Stimulated activated effector memory CD8-positive, alpha-beta T cell treated with anti-CD3 and anti-CD28 coated beads, Interleukin-12 subunit alpha, Interleukin-12 subunit beta, amount 100 ng/mL, for 72 hours (primary cell): ENCODE results near the gene GRIP2.

ENCODE experiments used
- ATAC-seq: fragments of 150-1000 bp; cut with Tn5 transposase; 2 replicates; pipeline ENCODE4 v1.10.0; 2021
- DNase-seq, 2 donors: peaks; one replicate each; pipeline ENCODE4 v3.0.0; 2021 to 2022; ENCODE audit warnings: low spot score in 2 of 2
- H3K27ac Mint-ChIP-seq: one replicate; pipeline ENCODE4 v1.8.0; 2022; ENCODE audit warnings: mild to moderate bottlenecking, mixed read lengths
- H3K36me3 Mint-ChIP-seq: one replicate; pipeline ENCODE4 v1.8.0; 2022; ENCODE audit warnings: mild to moderate bottlenecking, mixed read lengths
- H3K4me1 Mint-ChIP-seq: one replicate; pipeline ENCODE4 v1.8.0; 2022; ENCODE audit warnings: mixed read lengths
- H3K4me3 Mint-ChIP-seq: one replicate; pipeline ENCODE4 v1.8.0; 2022; ENCODE audit warnings: mild to moderate bottlenecking, mixed read lengths
- H3K9me3 Mint-ChIP-seq: one replicate; pipeline ENCODE4 v1.8.0; 2022; ENCODE audit warnings: mixed read lengths

Gene GRIP2

GRCh38 chr3:14494973-14495300, 45.2 kb downstream of the GRIP2 start:
- ATAC-seq (no peak), DNase-seq (no peak)
- Mint-ChIP-seq H3K27ac (no peak overlapping the region), H3K36me3 (peaks cover 3% of the 10 kb centered on the region), H3K9me3 (no peaks in the 10 kb centered on the region), H3K4me1 (peaks cover 6% of the 10 kb centered on the region), H3K4me3 (no peak overlapping the region)

DNA sequence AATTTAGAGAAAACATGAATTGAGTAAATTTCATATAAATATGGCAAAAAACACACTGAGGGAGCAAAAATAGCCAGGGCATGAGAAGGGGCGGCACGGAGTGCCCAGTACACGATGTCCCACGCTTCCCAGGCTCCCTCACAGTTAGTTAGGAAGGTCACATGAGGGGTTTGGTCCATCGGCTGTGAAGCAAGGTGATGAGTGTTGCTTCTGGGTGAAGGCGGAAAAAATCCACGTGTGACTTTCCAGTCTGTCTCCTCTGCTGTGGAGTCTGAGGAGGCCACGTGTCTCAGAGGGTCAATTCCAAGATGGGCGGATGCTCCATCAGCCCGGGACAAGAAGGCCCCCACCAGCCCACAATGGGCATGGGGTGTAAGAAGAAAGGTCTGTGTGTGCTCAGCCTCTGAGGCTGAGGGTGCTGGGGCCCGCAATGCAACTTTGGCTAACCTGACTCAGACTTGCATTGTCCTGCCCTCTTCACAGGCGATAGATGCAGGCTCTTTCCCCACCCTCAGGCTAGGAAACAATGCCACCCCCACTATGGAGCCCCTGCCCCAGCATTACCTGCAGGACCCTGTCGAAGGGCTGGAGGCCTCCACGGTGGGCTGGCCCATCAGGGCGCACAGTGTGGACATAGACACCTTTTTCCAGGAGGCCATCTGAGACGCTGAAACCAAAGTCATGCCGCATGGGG, 45.7 kb downstream of the GRIP2 start:
- ATAC-seq (no peak), DNase-seq (no peak)
- H3K27ac Mint-ChIP-seq, result no peak overlapping the region
- peaks cover 5% of the 10 kb centered on the region for H3K36me3 Mint-ChIP-seq
- no peaks in the 10 kb centered on the region for H3K9me3 Mint-ChIP-seq
- H3K4me1 Mint-ChIP-seq, result peaks cover 6% of the 10 kb centered on the region
- H3K4me3 Mint-ChIP-seq, result no peak overlapping the region

DNA sequence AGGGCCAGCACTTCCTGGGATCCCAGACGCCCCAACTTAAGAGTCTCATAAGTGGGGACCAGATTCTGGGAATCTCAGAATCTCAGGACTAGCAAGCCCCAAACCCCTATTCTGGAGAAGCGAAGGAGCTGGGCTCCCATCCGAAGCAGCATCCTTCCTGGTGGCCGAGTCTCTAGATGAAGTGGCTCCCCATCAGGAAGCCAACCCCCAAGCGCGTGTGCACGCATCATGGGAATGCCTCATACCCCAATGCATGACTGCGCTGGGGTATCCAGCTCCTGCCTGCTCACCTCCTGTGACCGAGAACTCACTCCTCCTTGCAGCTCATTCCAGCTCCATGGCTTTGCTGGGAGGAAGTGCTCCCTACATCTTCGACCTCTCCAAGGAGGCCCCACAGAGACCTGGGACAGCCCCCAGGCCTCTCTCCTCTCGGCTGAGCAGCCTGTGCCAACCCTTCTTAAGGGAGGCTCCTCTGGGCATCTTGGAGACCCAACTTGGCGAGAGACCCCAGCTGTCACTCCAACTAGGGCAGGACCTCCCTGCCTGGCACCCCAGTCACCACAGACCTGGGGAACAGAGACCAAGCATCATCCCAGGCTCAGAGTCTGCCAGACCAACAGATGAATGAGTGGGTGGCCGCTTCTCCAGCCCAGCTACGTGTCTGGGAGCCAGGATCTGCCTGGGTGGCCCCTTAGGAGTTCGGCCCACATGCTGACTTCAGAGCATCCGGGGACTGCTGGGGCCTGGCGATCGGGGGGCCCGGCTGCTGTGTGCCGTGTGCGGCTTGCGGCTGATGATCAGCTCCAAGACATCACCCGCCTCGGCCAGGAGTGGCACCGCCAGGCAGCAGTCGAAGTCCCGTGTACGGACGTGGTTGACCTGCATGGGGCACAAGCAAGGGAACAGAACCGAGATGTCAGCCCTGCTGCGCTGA, 46.9 kb downstream of the GRIP2 start:
- ATAC-seq (no peak), DNase-seq (no peak)
- no peak overlapping the region for H3K27ac Mint-ChIP-seq
- peaks cover 6% of the 10 kb centered on the region for H3K4me1 Mint-ChIP-seq
- peaks cover 13% of the 10 kb centered on the region for H3K36me3 Mint-ChIP-seq
- no peak overlapping the region for H3K4me3 Mint-ChIP-seq
- H3K9me3 Mint-ChIP-seq, result no peaks in the 10 kb centered on the region

DNA sequence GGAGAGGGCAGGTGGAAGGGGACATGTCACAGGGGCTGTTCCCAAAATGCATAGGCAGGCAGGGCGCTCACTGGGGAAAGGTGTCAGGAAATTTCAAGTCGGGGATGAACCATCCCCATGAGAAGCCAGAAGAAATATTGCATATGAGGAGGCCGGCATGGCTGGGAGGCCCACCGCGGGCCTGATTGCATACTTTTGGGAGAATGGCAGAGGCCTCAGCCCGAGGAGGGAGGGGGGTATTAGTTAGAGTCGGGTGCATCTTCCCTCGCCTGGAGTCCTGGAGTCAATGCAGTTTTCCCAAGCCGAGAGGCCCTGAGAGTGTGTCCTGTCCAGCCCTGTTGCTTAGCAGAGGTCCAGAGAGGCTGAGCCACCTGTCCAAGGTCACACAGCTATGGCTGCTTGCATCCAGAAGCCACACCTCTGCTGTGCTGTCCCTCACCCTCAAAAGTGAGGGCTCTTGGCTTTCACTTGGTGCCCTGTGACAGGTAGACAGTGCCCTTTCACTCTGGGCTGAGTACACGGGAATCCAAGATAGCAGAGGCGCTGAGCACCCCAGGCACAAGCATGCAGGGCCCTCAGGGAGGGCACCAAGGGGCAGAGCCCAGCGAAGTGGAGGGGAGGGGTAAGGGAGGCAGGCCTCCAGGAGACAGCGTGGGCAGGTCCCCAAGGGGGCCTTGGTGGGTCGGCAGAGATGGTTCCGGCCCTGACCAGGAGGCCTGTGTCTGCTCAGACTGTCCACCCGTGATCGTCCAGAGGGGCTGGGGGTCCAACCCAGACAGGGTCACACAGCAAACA, 48.5 kb downstream of the GRIP2 start:
- Mint-ChIP-seq H3K27ac (peak overlapping the region; percentile 54), H3K36me3 (peaks cover 25% of the 10 kb centered on the region), H3K9me3 (no peaks in the 10 kb centered on the region), H3K4me1 (peaks cover 6% of the 10 kb centered on the region), H3K4me3 (no peak overlapping the region)
- ATAC-seq (no peak), DNase-seq (no peak)

GRCh38 chr3:14490831-14491230, 49.3 kb downstream of the GRIP2 start:
- peaks cover 11% of the 10 kb centered on the region for H3K4me1 Mint-ChIP-seq
- peak overlapping the region; percentile 54 for H3K27ac Mint-ChIP-seq
- H3K4me3 Mint-ChIP-seq, result no peak overlapping the region
- H3K36me3 Mint-ChIP-seq, result peaks cover 32% of the 10 kb centered on the region
- no peaks in the 10 kb centered on the region for H3K9me3 Mint-ChIP-seq
- no peak for DNase-seq
- no peak for ATAC-seq

DNA sequence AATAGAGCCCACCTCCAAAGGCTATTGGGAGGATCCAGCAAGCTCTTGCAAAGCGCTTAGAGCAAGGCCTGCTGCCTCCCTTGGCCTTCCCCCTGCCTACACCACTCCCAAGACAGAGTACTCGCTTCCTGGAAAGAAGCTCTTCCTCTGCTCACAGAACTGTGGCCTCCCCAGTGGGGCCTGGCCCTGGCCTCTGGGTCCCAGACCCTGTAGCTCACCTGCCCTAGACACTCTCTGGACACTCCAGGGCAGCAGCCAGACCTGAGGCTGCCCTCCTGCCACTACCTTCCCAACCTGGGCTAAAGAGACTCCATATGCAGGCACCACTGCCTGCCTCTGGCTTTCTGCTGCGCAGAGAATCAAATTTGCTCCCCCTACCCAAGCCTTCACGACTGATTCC, 49.9 kb downstream of the GRIP2 start:
- Mint-ChIP-seq H3K36me3 (peaks cover 38% of the 10 kb centered on the region), H3K9me3 (no peaks in the 10 kb centered on the region), H3K27ac (peak overlapping the region; percentile 54), H3K4me1 (peaks cover 17% of the 10 kb centered on the region), H3K4me3 (no peak overlapping the region)
- DNase-seq (no peak), ATAC-seq (no peak)

- Mint-ChIP-seq H3K4me1 (peaks cover 19% of the 10 kb centered on the region), H3K27ac (peak overlapping the region; percentile 54), H3K9me3 (no peaks in the 10 kb centered on the region), H3K36me3 (peaks cover 44% of the 10 kb centered on the region), H3K4me3 (no peak overlapping the region)
- no peak for DNase-seq
- no peak for ATAC-seq
Observed at GRCh38 chr3:14489641-14490040, 50.5 kb downstream of the GRIP2 start.

- Mint-ChIP-seq H3K27ac (peak overlapping the region; percentile 81), H3K4me1 (peaks cover 19% of the 10 kb centered on the region), H3K36me3 (peaks cover 56% of the 10 kb centered on the region), H3K4me3 (no peak overlapping the region), H3K9me3 (no peaks in the 10 kb centered on the region)
- ATAC-seq (no peak), DNase-seq (no peak)
Observed at GRCh38 chr3:14488286-14489041, 51.7 kb downstream of the GRIP2 start.

DNA sequence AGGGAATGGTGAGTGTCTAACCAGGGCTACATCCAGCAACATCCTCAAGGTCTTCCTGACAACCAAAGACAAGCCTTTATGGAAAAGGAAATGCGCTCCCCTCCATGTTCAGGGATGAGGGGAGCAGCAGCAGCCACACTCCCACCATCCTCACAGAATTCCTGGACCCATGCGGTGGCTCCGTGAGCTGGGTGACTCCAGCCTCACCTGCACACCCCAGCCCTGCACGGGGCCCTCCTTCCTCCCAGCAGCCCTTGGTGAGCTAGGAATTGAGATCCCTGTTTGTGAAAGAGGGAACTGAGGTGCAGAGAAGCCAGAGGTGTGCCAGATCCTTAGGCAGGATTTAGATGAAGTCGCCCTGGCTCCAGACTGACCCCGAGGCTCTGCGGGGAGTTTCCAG, 52.3 kb downstream of the GRIP2 start:
- DNase-seq (no peak), ATAC-seq (no peak)
- Mint-ChIP-seq H3K9me3 (no peaks in the 10 kb centered on the region), H3K4me3 (no peak overlapping the region), H3K4me1 (peaks cover 19% of the 10 kb centered on the region), H3K27ac (peak overlapping the region; percentile 81), H3K36me3 (peaks cover 62% of the 10 kb centered on the region)

GRCh38 chr3:14487086-14487485, 53.1 kb downstream of the GRIP2 start:
- no peak overlapping the region for H3K4me3 Mint-ChIP-seq
- ATAC-seq (no peak), DNase-seq (no peak)
- H3K36me3 Mint-ChIP-seq, result peaks cover 69% of the 10 kb centered on the region
- peaks cover 19% of the 10 kb centered on the region for H3K4me1 Mint-ChIP-seq
- no peaks in the 10 kb centered on the region for H3K9me3 Mint-ChIP-seq
- peak overlapping the region; percentile 81 for H3K27ac Mint-ChIP-seq

DNA sequence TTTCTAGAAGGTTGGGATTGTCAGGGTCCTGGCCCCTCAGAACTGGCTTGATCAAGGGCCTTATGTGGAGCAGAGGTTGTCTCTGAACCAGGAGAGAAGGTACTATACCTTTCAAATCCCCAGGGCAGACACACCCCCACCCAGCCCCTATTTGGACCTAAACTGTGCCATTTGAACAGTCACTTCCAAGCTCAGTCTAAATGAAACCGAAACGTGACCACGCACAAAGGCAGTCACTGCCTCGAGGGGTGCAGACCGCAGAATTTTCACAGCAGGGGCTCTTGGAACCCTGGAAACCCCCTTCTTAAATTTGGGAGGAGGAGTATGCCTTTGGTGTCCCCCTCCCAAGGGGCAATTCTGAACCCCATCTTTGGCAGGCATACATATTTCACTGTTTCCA, 53.7 kb downstream of the GRIP2 start:
- no peaks in the 10 kb centered on the region for H3K9me3 Mint-ChIP-seq
- H3K4me3 Mint-ChIP-seq, result no peak overlapping the region
- DNase-seq, result no peak
- peak overlapping the region; percentile 81 for H3K27ac Mint-ChIP-seq
- H3K4me1 Mint-ChIP-seq, result peaks cover 19% of the 10 kb centered on the region
- ATAC-seq, result no peak
- peaks cover 75% of the 10 kb centered on the region for H3K36me3 Mint-ChIP-seq

DNA sequence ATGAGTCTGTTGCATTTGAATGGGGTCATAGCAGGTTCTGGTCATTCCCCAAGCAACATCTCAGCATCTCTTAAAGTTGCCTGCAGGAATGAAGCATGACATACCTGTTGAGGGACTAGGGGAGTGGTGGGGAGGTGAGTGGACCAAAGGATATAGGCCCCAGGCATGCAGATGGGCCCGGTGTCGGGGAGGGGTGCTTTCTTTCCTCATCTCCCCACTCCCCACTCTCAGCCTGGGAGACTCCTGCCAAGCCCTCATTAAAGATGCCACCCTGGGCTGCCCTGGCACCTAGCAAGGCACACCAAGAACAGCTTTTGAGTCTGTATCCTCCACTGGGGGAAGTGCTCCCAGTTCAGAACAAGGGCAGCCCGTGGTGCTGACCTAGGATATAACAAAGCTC, 54.2 kb downstream of the GRIP2 start:
- Mint-ChIP-seq H3K4me3 (no peak overlapping the region), H3K4me1 (peaks cover 19% of the 10 kb centered on the region)

GRCh38 chr3:14484741-14485140, 55.4 kb downstream of the GRIP2 start:
- peak overlapping the region; percentile 19 for H3K27ac Mint-ChIP-seq
- no peak overlapping the region for H3K4me3 Mint-ChIP-seq
- DNase-seq (no peak), ATAC-seq (no peak)
- peaks cover 78% of the 10 kb centered on the region for H3K36me3 Mint-ChIP-seq
- H3K4me1 Mint-ChIP-seq, result peaks cover 13% of the 10 kb centered on the region
- H3K9me3 Mint-ChIP-seq, result no peaks in the 10 kb centered on the region

More for the DNA sequence above, 54.2 kb downstream of the GRIP2 start:
- H3K36me3 Mint-ChIP-seq, result peaks cover 80% of the 10 kb centered on the region
- no peaks in the 10 kb centered on the region for H3K9me3 Mint-ChIP-seq
- H3K27ac Mint-ChIP-seq, result peak overlapping the region; percentile 81
- DNase-seq, result no peak
- ATAC-seq, result no peak

GRCh38 chr3:14483286-14483685, 56.9 kb downstream of the GRIP2 start:
- peaks cover 85% of the 10 kb centered on the region for H3K36me3 Mint-ChIP-seq
- H3K4me1 Mint-ChIP-seq, result peaks cover 13% of the 10 kb centered on the region
- DNase-seq, result no peak
- H3K4me3 Mint-ChIP-seq, result no peak overlapping the region
- no peak for ATAC-seq
- peak overlapping the region; percentile 19 for H3K27ac Mint-ChIP-seq
- no peaks in the 10 kb centered on the region for H3K9me3 Mint-ChIP-seq

- ATAC-seq, result no peak
- peaks cover 90% of the 10 kb centered on the region for H3K36me3 Mint-ChIP-seq
- H3K4me3 Mint-ChIP-seq, result no peak overlapping the region
- H3K27ac Mint-ChIP-seq, result peak overlapping the region; percentile 33
- no peak for DNase-seq
- no peaks in the 10 kb centered on the region for H3K9me3 Mint-ChIP-seq
- H3K4me1 Mint-ChIP-seq, result peaks cover 13% of the 10 kb centered on the region
Observed at GRCh38 chr3:14482271-14482721, 57.8 kb downstream of the GRIP2 start.
